Activated T-helper 2 cell treated with anti-CD3 and anti-CD28 coated beads, Interferon-gamma antibody, Interleukin-2, Interleukin-4, amounts not matched to agents 10 μg/mL and 5 μg/mL and 100 μg/mL, durations not matched to agents 14 hours and 24 hours and 36 hours (primary cell): ENCODE measurements around the gene UXS1. TPM values are rescaled to one million over a fixed set of nuclear protein-coding genes. Genes with fewer than 3 reads are reported as not detected.
A peak's percentile ranks its signal among the peaks of the same experiment; 100 is the strongest.

Source experiments
- DNase-seq: peaks from one replicate; pipeline ENCODE4 v3.0.0; 2021; ENCODE audit warnings: low spot score
- H3K27ac Mint-ChIP-seq: one replicate; pipeline ENCODE4 v1.8.0; 2021; ENCODE audit warnings: mixed read lengths
- H3K27me3 Mint-ChIP-seq: one replicate; pipeline ENCODE4 v1.8.0; 2021; ENCODE audit warnings: low read depth, mixed read lengths
- H3K36me3 Mint-ChIP-seq: one replicate; pipeline ENCODE4 v1.8.0; 2021; ENCODE audit warnings: low read depth, mixed read lengths
- H3K4me1 Mint-ChIP-seq: one replicate; pipeline ENCODE4 v1.8.0; 2021; ENCODE audit warnings: low read depth, mixed read lengths
- H3K4me3 Mint-ChIP-seq: one replicate; pipeline ENCODE4 v1.8.0; 2021; ENCODE audit warnings: low read depth, mild to moderate bottlenecking, moderate library complexity, mixed read lengths
- H3K9me3 Mint-ChIP-seq: one replicate; pipeline ENCODE4 v1.8.0; 2021; ENCODE audit warnings: mixed read lengths
- intact Hi-C: fragments of 100-400 bp; cut with micrococcal nuclease; formaldehyde crosslinking; loops from one replicate; pipeline ENCODE4 v1.15.1; 2023
- total RNA-seq: library from RNA; stranded (reverse); gene quantifications from 2 replicates; pipeline ENCODE4 v1.2.3, GENCODE V29; 2022

The UXS1 gene
- total RNA-seq, 1 donor from 2014 or later = 29.7 TPM

DNA sequence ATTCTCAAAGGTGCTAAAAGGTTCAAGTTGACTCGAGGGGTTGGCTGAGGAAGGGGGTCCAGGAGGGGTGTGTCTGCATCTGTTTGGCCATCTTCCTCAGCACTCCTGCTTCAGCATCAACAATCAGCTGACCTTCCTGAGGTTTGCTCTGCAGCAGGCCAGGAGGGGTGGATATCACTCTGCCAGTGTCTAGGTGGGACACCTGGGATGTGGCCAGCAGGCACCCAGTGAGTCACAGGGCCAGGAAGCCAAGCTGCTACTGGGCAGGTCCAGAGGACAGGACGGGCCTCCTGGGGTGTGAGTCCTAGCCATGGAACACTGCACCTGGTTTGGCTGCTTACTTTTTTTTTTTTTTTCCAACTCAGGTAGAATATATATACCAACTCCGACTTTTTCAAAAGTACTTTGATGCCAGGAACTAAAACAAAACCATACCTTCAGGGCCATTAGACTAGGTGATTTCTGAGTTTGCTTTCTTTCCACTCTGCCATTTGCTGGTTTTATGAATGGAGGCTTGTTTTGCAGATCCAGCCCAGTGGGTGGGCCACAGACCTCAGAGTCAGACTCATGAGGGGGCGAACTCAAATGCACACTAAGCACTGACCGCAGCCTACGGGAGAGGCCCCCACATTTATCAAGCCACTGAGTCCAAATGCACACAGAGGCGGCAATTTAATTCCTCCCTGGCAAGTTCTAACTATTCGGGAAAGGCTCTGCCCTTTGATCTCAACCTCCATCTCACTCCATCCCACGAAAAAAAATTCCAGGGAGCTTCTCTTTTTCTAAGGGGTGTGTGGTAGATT is 76.0 kb downstream of the UXS1 start:
- peaks cover 12% of the 10 kb centered on the region for H3K4me1 Mint-ChIP-seq
- no peaks in the 10 kb centered on the region for H3K9me3 Mint-ChIP-seq
- H3K36me3 Mint-ChIP-seq = peaks cover 24% of the 10 kb centered on the region
- no peak for DNase-seq
- H3K27me3 Mint-ChIP-seq = no peaks in the 10 kb centered on the region
- H3K27ac Mint-ChIP-seq = no peak overlapping the region
- intact Hi-C loops = no loop called here
- no peak overlapping the region for H3K4me3 Mint-ChIP-seq

DNA sequence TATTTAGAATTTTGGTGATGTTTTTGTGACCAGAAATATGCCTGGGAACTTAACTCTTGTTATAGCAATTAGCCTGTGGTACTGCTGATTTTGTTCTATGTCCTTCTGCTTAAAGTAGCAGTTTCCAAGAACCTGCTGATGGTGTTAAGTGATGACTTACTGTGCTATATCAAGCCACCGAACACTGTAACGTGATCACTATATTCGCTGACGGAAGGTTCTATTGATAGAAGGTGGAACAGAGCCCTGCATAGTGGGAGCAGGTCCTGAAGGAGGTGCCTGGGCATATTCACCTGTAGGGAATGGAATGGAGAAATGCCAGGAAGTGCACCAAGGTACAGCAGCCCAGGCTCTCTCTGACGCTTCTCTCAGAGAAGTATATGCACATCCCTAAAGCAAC is 76.8 kb downstream of the UXS1 start:
- no peaks in the 10 kb centered on the region for H3K9me3 Mint-ChIP-seq
- peaks cover 21% of the 10 kb centered on the region for H3K36me3 Mint-ChIP-seq
- H3K4me3 Mint-ChIP-seq = no peak overlapping the region
- peaks cover 12% of the 10 kb centered on the region for H3K4me1 Mint-ChIP-seq
- intact Hi-C loops = no loop called here
- DNase-seq = no peak
- H3K27ac Mint-ChIP-seq = no peak overlapping the region
- H3K27me3 Mint-ChIP-seq = no peaks in the 10 kb centered on the region

- Mint-ChIP-seq H3K9me3 (no peaks in the 10 kb centered on the region), H3K36me3 (peaks cover 23% of the 10 kb centered on the region), H3K4me3 (no peak overlapping the region), H3K27me3 (no peaks in the 10 kb centered on the region), H3K27ac (no peak overlapping the region), H3K4me1 (peaks cover 12% of the 10 kb centered on the region)
- intact Hi-C loops = no loop called here
- no peak for DNase-seq
Observed at GRCh38 chr2:106116248-106116647, 77.9 kb downstream of the UXS1 start.

GRCh38 chr2:106115665-106116064 is 78.4 kb downstream of the UXS1 start:
- Mint-ChIP-seq H3K4me1 (peaks cover 12% of the 10 kb centered on the region), H3K27me3 (no peaks in the 10 kb centered on the region), H3K4me3 (no peak overlapping the region), H3K9me3 (no peaks in the 10 kb centered on the region), H3K27ac (no peak overlapping the region), H3K36me3 (peaks cover 28% of the 10 kb centered on the region)
- DNase-seq = no peak
- intact Hi-C loops = no loop called here

- Mint-ChIP-seq H3K27me3 (no peaks in the 10 kb centered on the region), H3K4me1 (peaks cover 12% of the 10 kb centered on the region), H3K36me3 (peaks cover 29% of the 10 kb centered on the region), H3K4me3 (no peak overlapping the region), H3K27ac (peak overlapping the region; percentile 25), H3K9me3 (no peaks in the 10 kb centered on the region)
- intact Hi-C loops = no loop called here
- no peak for DNase-seq
Observed at GRCh38 chr2:106115250-106115649, 78.9 kb downstream of the UXS1 start.

GRCh38 chr2:106114166-106114565 is 79.9 kb downstream of the UXS1 start:
- Mint-ChIP-seq H3K27me3 (no peaks in the 10 kb centered on the region), H3K36me3 (peaks cover 29% of the 10 kb centered on the region), H3K4me3 (no peak overlapping the region), H3K27ac (no peak overlapping the region), H3K9me3 (no peaks in the 10 kb centered on the region), H3K4me1 (peaks cover 12% of the 10 kb centered on the region)
- intact Hi-C loops = no loop called here
- no peak for DNase-seq

- H3K27ac Mint-ChIP-seq = no peak overlapping the region
- H3K27me3 Mint-ChIP-seq = no peaks in the 10 kb centered on the region
- no peaks in the 10 kb centered on the region for H3K9me3 Mint-ChIP-seq
- DNase-seq = no peak
- peaks cover 29% of the 10 kb centered on the region for H3K36me3 Mint-ChIP-seq
- intact Hi-C loops = no loop called here
- no peak overlapping the region for H3K4me3 Mint-ChIP-seq
- peaks cover 12% of the 10 kb centered on the region for H3K4me1 Mint-ChIP-seq
Observed at GRCh38 chr2:106113361-106113966, 80.6 kb downstream of the UXS1 start.

GRCh38 chr2:106111882-106112571 is 82.1 kb downstream of the UXS1 start:
- no peak overlapping the region for H3K4me3 Mint-ChIP-seq
- peaks cover 16% of the 10 kb centered on the region for H3K4me1 Mint-ChIP-seq
- no peaks in the 10 kb centered on the region for H3K27me3 Mint-ChIP-seq
- H3K27ac Mint-ChIP-seq = no peak overlapping the region
- intact Hi-C loops = no loop called here
- H3K9me3 Mint-ChIP-seq = no peaks in the 10 kb centered on the region
- peaks cover 25% of the 10 kb centered on the region for H3K36me3 Mint-ChIP-seq
- DNase-seq = no peak

GRCh38 chr2:106109675-106110424 is 84.3 kb downstream of the UXS1 start:
- intact Hi-C loops = loop anchor here (5.0 kb wide), 2 partner anchors 37 to 52 kb away; no protein-coding TSS in a partner anchor
- Mint-ChIP-seq H3K36me3 (peaks cover 18% of the 10 kb centered on the region), H3K4me3 (no peak overlapping the region), H3K4me1 (peaks cover 13% of the 10 kb centered on the region), H3K27ac (no peak overlapping the region), H3K27me3 (no peaks in the 10 kb centered on the region), H3K9me3 (no peaks in the 10 kb centered on the region)
- no peak for DNase-seq

- Mint-ChIP-seq H3K27ac (no peak overlapping the region), H3K27me3 (no peaks in the 10 kb centered on the region), H3K36me3 (peaks cover 18% of the 10 kb centered on the region), H3K9me3 (no peaks in the 10 kb centered on the region), H3K4me1 (peaks cover 14% of the 10 kb centered on the region), H3K4me3 (no peak overlapping the region)
- no peak for DNase-seq
- intact Hi-C loops = loop anchor here (5.0 kb wide), 2 partner anchors 39 to 54 kb away; no protein-coding TSS in a partner anchor
Observed at GRCh38 chr2:106108791-106109190, 85.3 kb downstream of the UXS1 start.

GRCh38 chr2:106108351-106108750 is 85.8 kb downstream of the UXS1 start:
- H3K36me3 Mint-ChIP-seq = peaks cover 18% of the 10 kb centered on the region
- no peaks in the 10 kb centered on the region for H3K27me3 Mint-ChIP-seq
- H3K4me1 Mint-ChIP-seq = peaks cover 14% of the 10 kb centered on the region
- no peak overlapping the region for H3K4me3 Mint-ChIP-seq
- intact Hi-C loops = loop anchor here (5.0 kb wide), 2 partner anchors 39 to 54 kb away; no protein-coding TSS in a partner anchor
- H3K27ac Mint-ChIP-seq = no peak overlapping the region
- DNase-seq = no peak
- no peaks in the 10 kb centered on the region for H3K9me3 Mint-ChIP-seq

- no peak overlapping the region for H3K27ac Mint-ChIP-seq
- no peaks in the 10 kb centered on the region for H3K9me3 Mint-ChIP-seq
- no peaks in the 10 kb centered on the region for H3K27me3 Mint-ChIP-seq
- peaks cover 14% of the 10 kb centered on the region for H3K4me1 Mint-ChIP-seq
- intact Hi-C loops = loop anchor here (5.0 kb wide), 2 partner anchors 40 to 55 kb away; no protein-coding TSS in a partner anchor
- peaks cover 18% of the 10 kb centered on the region for H3K36me3 Mint-ChIP-seq
- DNase-seq = no peak
- H3K4me3 Mint-ChIP-seq = no peak overlapping the region
Observed at GRCh38 chr2:106107509-106108131, 86.5 kb downstream of the UXS1 start.
